Loucy (cell line): ENCODE results near the gene DGKB.

ENCODE experiments used
- CTCF ChIP-seq: fragments of 200-600 bp; sonication (generic); conservative IDR thresholded peaks from 2 replicates; pipeline ENCODE4 v1.5.1; 2014; ENCODE audit warnings: mild to moderate bottlenecking, antibody characterized with exemption, low read length
- EZH2phosphoT487 ChIP-seq: fragments of 200-600 bp; IDR thresholded peaks from 2 replicates; pipeline ENCODE4 v1.6.1; 2018; ENCODE audit warnings: antibody characterized with exemption, mild to moderate bottlenecking, moderate library complexity, borderline replicate concordance

GRCh38 chr7:14717816-14718215 is 184.7 kb downstream of the DGKB start:
- TF ChIP-seq CTCF (peak; percentile 64), EZH2phosphoT487 (no peak)
